Nucleus accumbens (tissue), 56 donors: ENCODE measurements around the gene SLC6A11.
A peak's percentile ranks its signal among the peaks of the same experiment; 100 is the strongest.

Experiments used
- DNase-seq, 56 donors: peaks; one replicate each; lab custom pipeline; 2025; lab: John Stamatoyannopoulos, UW

SLC6A11 gene

GRCh38 chr3:10816019-10816862 is at the start of gene SLC6A11:
Gene SLC6A11, plus strand, starts transcription at chr3:10816228. Its CDS starts 38 bp downstream, at chr3:10816266.
- peak in 23 of 56 donors; percentile 4 to 58 (median 23) for DNase-seq

GRCh38 chr3:10768708-10769394 is 47.2 kb upstream of the SLC6A11 start:
- no peak for DNase-seq

- no peak for DNase-seq
These were observed 45.5 kb upstream of the SLC6A11 start for GRCh38 chr3:10770547-10770946.

- no peak for DNase-seq
These were observed 45.0 kb upstream of the SLC6A11 start for GRCh38 chr3:10770981-10771380.

GRCh38 chr3:10771486-10772270 is 44.4 kb upstream of the SLC6A11 start:
- DNase-seq: no peak

- DNase-seq: peak in 3 of 56 donors; percentile 10 to 22 (median 17)
These were observed 43.5 kb upstream of the SLC6A11 start for GRCh38 chr3:10772271-10773161.

GRCh38 chr3:10774129-10774670 is 41.8 kb upstream of the SLC6A11 start:
- peak in 1 of 56 donors; percentile 4 for DNase-seq

GRCh38 chr3:10774825-10775224 is 41.2 kb upstream of the SLC6A11 start:
- DNase-seq: no peak

GRCh38 chr3:10775259-10775658 is 40.8 kb upstream of the SLC6A11 start:
- no peak for DNase-seq

GRCh38 chr3:10775828-10776227 is 40.2 kb upstream of the SLC6A11 start:
- DNase-seq: no peak

- DNase-seq: no peak
These were observed 38.4 kb upstream of the SLC6A11 start for GRCh38 chr3:10777627-10778026.

- DNase-seq: no peak
These were observed 37.3 kb upstream of the SLC6A11 start for GRCh38 chr3:10778492-10779292.

GRCh38 chr3:10779293-10779805 is 36.7 kb upstream of the SLC6A11 start:
- DNase-seq: no peak

- DNase-seq: no peak
These were observed 35.8 kb upstream of the SLC6A11 start for GRCh38 chr3:10780243-10780642.

- no peak for DNase-seq
These were observed 35.1 kb upstream of the SLC6A11 start for GRCh38 chr3:10780922-10781321.

GRCh38 chr3:10781981-10782380 is 34.0 kb upstream of the SLC6A11 start:
- DNase-seq: no peak

GRCh38 chr3:10783360-10784351 is 32.4 kb upstream of the SLC6A11 start:
- DNase-seq: peak in 10 of 56 donors; percentile 4 to 43 (median 14)
